HG03066 (cell line): Measurements from ENCODE around the gene TMEM217.
"Not testable (repeated sequence)": the region's sequence is repeated elsewhere in the genome, so short reads cannot be mapped to it uniquely, and the experiment has no call there.

ENCODE experiments used
- ATAC-seq: cut with Tn5 transposase; IDR thresholded peaks from one replicate; pipeline ENCODE4 v1.9.1; 2021; ENCODE audit warnings: low read depth; ENCODE audit not compliant: unreplicated experiment

The TMEM217 gene

DNA sequence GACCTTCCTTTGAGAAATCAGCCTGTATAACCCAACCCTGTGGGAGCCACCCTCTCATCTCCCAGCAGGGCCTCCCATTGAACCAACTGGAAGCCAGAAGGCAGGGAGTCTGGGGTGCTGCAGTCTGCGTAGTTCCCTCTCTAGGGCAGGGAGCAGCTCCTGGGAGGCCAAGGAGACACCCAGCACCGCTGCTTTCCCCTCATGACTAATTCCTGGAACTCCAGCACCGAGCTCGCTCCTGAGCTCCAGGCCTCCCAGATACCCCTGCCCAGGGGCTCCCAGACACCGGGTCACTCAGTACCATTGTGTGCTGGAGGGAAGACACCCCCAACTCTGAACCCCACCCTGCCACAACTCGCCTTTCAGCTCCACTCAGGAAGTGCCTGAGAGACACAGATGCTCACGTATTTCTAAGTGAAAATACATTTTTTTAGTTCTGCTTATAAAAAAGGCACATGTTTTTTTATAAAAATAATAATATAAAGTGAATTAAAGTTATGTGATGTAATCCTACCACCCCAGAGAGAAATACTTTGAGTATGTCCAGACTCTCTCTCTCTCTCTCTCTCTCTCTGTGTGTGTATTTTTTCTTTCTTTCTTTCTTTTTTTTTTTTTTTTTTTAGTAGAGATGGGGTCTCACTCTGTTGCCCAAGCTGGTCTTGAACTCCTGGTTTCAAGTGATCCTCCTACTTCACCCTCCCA, 70.5 kb downstream of the TMEM217 start:
- ATAC-seq: no peak

- ATAC-seq: not testable (repeated sequence)
Measured at GRCh38 chr6:37185949-37186720, 71.8 kb downstream of the TMEM217 start.

DNA sequence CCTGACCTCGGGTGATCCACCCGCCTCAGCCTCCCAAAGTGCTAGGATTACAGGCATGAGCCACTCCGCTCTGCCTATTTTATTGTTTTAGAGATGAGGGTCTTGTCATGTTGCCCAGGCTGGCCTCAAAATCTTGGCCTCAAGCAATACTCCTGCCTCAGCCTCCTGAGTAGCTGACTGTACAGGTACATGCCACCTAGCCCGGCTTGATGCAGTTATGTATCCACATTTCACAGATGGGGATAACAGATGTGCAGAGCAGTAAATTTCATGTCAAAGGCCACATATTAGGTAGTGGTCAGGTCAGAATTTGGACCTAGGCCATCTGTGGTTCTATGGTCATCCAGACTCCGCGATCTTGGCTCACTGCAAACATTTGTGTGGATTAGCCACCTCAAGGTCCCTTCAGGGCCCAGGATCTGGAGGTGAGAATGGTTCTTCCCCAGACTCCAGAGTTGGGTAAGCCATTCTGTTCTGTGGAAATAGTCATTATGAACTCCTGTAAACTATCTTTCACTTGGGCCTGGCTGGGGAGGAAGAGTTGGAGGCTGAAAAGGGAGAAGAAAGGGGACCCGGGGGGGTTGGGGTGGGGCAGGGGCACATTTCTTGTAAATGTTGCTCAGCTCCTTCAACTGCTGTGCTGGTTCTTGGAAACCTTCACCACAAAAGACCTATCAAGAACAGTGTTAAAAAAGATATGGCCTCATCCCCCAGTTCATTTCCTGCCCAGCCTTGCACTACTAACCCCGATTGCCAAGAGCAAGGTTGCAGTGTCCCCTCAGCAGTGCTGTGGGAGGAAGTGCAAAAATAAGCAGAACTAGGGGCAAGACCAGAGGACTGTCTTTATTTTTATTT, 75.0 kb downstream of the TMEM217 start:
- ATAC-seq: no peak

- ATAC-seq: not testable (repeated sequence)
Measured at GRCh38 chr6:37180610-37181009, 77.3 kb downstream of the TMEM217 start.

DNA sequence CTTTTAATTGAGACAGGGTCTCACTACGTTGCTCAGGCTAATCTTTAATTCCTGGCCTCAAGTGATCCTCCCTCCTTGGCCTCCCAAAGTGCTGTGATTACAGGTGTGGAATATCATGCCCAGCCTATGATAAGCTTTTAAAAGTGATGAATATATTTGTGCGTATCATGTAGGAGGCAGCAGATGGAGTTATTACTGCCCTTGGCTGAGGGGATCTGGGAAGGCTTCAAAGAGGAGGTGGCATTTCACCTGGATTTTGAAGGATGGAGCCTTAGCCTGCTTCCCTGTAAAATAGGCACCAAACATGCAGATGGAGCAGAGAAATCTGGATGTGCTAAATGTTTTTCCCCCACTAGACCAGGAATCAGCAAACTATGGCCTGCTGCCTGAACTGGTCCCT, 77.9 kb downstream of the TMEM217 start:
- no peak for ATAC-seq

DNA sequence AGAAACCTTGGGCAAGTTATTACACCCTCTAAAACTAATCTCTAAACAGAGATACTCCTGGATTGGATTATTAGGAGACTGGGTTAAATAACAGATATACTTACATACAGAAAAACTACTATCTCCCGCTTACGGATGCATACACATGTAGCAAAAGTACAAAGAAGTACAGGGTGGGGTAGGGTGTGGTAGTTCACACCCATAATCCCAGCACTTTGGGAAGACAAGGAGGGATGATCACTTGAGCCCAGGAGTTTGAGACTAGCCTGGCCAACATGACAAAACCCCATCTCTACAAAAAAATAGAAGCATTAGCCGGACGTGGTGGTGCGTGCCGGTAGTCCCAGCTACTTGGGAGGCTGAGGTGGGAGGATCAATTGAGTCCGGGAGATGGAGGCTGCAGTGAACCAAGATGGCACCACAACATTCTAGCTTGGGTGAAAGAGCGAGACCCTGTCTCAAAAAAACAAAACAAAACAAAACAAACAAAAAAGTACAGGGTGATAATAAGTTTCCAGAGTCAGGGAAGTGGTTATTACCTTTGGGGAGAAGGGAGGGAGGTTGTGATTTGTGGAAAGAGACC, 79.9 kb downstream of the TMEM217 start:
- ATAC-seq: no peak

GRCh38 chr6:37177077-37177934, 80.6 kb downstream of the TMEM217 start:
- no peak for ATAC-seq

- no peak for ATAC-seq
Measured at GRCh38 chr6:37176268-37177076, 81.5 kb downstream of the TMEM217 start.

DNA sequence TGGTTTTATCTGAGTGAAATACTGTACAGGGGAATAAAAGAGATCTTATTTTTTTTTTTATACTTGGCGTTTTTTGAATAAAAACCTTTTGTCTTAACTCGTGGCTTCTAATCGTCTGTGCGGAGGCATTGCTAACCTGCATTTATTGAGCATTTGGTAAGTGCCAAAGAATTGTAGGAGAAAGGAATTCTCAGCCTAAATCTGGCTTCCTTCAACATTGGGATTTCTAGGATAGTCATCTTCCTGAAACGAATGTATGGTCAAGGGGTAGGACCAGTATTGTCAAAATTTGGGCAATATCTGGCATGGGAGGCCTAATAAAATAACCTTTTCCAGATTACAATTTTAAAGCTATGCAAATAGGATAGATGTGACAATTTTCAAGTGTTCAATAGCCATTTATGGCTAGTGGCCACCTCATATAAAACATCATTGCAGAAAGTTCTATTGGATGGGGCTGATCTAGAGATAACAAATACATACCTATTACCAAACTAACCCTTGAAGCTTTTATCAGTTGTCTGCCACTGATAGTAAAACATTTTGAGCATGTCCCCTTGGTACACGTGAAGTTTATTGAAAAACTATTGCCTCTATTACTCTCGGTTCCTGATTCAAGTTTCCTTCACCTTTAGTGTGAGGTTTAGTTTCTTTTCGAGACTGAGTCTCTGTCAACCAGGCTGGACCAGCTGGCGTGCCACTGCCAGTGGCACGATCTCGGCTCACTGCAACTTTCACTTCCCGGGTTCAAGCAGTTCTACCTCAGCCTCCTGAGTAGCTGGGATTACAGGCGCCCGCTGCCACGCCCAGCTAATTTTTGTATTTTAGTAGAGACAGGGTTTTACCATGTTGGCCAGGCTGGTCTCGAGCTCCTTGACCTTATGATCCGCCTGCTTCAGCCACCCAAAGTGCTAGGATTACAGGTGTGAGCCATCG, 82.3 kb downstream of the TMEM217 start:
- ATAC-seq: no peak

DNA sequence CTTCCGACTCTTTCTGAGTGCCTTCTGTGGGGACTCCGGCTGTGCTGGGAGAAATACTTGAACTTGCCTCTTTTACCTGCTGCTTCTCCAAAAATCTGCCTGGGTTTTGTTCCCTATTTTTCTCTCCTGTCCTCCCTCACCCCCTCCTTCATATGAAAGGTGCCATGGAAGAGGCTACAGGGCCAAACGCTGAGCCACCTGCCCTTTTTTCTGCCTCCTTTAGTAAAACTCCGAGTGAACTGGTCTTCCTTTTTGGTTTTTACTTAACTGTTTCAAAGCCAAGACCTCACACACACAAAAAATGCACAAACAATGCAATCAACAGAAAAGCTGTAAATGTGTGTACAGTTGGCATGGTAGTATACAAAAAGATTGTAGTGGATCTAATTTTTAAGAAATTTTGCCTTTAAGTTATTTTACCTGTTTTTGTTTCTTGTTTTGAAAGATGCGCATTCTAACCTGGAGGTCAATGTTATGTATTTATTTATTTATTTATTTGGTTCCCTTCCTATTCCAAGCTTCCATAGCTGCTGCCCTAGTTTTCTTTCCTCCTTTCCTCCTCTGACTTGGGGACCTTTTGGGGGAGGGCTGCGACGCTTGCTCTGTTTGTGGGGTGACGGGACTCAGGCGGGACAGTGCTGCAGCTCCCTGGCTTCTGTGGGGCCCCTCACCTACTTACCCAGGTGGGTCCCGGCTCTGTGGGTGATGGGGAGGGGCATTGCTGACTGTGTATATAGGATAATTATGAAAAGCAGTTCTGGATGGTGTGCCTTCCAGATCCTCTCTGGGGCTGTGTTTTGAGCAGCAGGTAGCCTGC, 83.2 kb downstream of the TMEM217 start:
- ATAC-seq: no peak

GRCh38 chr6:37174196-37174514, 83.8 kb downstream of the TMEM217 start:
- ATAC-seq: no peak

- no peak for ATAC-seq
Measured at GRCh38 chr6:37173493-37174195, 84.3 kb downstream of the TMEM217 start.

- no peak for ATAC-seq
Measured at GRCh38 chr6:37172912-37173492, 84.9 kb downstream of the TMEM217 start.

GRCh38 chr6:37171970-37172812, 85.8 kb downstream of the TMEM217 start:
- ATAC-seq: no peak

DNA sequence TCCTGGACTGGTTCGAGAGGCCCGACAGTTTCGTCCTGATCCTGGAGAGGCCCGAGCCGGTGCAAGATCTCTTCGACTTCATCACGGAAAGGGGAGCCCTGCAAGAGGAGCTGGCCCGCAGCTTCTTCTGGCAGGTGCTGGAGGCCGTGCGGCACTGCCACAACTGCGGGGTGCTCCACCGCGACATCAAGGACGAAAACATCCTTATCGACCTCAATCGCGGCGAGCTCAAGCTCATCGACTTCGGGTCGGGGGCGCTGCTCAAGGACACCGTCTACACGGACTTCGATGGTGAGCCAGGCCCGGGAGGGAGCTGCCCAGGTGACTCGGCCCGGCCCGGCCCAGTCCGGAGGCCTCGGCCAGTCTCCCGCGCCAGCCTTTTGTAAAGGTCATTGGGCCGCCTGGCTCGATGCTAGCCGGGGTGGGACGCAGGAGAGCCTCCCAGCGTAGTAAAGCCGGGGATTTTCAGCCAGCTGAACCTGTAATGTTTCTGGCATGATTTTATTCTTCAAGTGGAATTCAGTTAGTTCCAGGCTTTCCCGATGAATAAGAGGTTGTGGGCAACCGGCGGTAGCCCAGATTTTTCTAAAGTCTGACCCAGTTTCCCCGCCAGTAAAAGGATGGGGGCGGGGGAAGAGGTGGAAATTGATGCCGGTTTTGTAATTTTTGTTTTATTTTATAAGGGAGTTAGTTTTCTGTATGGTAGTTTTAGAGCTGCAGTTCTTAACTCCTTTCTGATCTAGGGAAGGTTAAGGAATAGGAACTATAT, 86.6 kb downstream of the TMEM217 start:
- ATAC-seq: no peak
